Neuronal stem cell (in vitro differentiated cells): ENCODE data around the gene ZNF248.

ENCODE experiments used
- DNase-seq: peaks from one replicate; pipeline ENCODE4 v3.0.0-alpha.2; 2013; ENCODE audit warnings: low spot score
- H2AFZ ChIP-seq: one replicate; pipeline ENCODE4 v1.6.1; 2013; ENCODE audit warnings: mild to moderate bottlenecking, low read length, inconsistent platforms
- H2AK5ac ChIP-seq: 2 replicates; pipeline ENCODE4 v1.6.1; 2013; ENCODE audit warnings: low read depth, mild to moderate bottlenecking, inconsistent platforms, low read length, moderate library complexity, mixed read lengths
- H2BK120ac ChIP-seq: 2 replicates; pipeline ENCODE4 v1.6.1; 2013; ENCODE audit warnings: low read depth, mild to moderate bottlenecking, inconsistent platforms, low read length, moderate library complexity, mixed read lengths
- H2BK12ac ChIP-seq: one replicate; pipeline ENCODE4 v1.6.1; 2013; ENCODE audit warnings: low read length, inconsistent platforms
- H2BK15ac ChIP-seq: 2 replicates; pipeline ENCODE4 v1.6.1; 2013; ENCODE audit warnings: mild to moderate bottlenecking, low read length, inconsistent platforms, mixed read lengths
- H2BK5ac ChIP-seq: one replicate; pipeline ENCODE4 v1.6.1; 2013; ENCODE audit warnings: inconsistent platforms, mild to moderate bottlenecking, low read length, moderate library complexity
- H3K14ac ChIP-seq: one replicate; pipeline ENCODE4 v1.6.1; 2013; ENCODE audit warnings: low read length, inconsistent platforms
- H3K18ac ChIP-seq: 2 replicates; pipeline ENCODE4 v1.6.1; 2013; ENCODE audit warnings: low read length, inconsistent platforms
- H3K23ac ChIP-seq: 2 replicates; pipeline ENCODE4 v1.6.1; 2013; ENCODE audit warnings: low read depth, mild to moderate bottlenecking, mixed read lengths, low read length, inconsistent platforms; ENCODE audit not compliant: poor library complexity
- H3K27ac ChIP-seq: replicated peaks from 3 replicates; pipeline ENCODE4 v1.5.1; 2013; ENCODE audit warnings: low read length, inconsistent platforms
- H3K27me3 ChIP-seq, 3 experiments: 2 replicates each; pipeline ENCODE4 v1.6.1; 2013; ENCODE audit warnings: low read length in 3 of 3, mild to moderate bottlenecking in 2 of 3, inconsistent platforms in 1 of 3, low read depth in 1 of 3, mixed read lengths in 1 of 3, moderate library complexity in 1 of 3; ENCODE audit not compliant: control insufficient read depth in 3 of 3, insufficient read depth in 3 of 3
- H3K36me3 ChIP-seq, 2 donors: replicated peaks in 1 of 2; 2 replicates each; pipeline ENCODE4 v1.6.1; 2013; ENCODE audit warnings: low read length in 2 of 2; ENCODE audit not compliant: control insufficient read depth in 2 of 2, insufficient read depth in 2 of 2
- H3K4ac ChIP-seq: 2 replicates; pipeline ENCODE4 v1.6.1; 2013; ENCODE audit warnings: inconsistent platforms, mild to moderate bottlenecking, low read length, moderate library complexity
- H3K4me1 ChIP-seq, 2 donors: 1 replicate in 1 of 2; 2 replicates in 1 of 2; pipeline ENCODE4 v1.6.1; 2013; ENCODE audit warnings: low read length in 2 of 2, low read depth in 1 of 2; ENCODE audit not compliant: control insufficient read depth in 2 of 2, insufficient read depth in 1 of 2
- H3K4me2 ChIP-seq: one replicate; pipeline ENCODE4 v1.6.1; 2013; ENCODE audit warnings: mild to moderate bottlenecking, low read length, inconsistent platforms; ENCODE audit not compliant: insufficient read depth, poor library complexity, severe bottlenecking
- H3K4me3 ChIP-seq, 2 donors: 2 replicates each; pipeline ENCODE4 v1.5.1; 2013; ENCODE audit warnings: low read length in 2 of 2, mild to moderate bottlenecking in 2 of 2, inconsistent platforms in 1 of 2, moderate library complexity in 1 of 2
- H3K79me1 ChIP-seq: one replicate; pipeline ENCODE4 v1.6.1; 2013; ENCODE audit warnings: low read depth, mild to moderate bottlenecking, inconsistent platforms, low read length, moderate library complexity
- H3K9ac ChIP-seq: one replicate; pipeline ENCODE4 v1.6.1; 2013; ENCODE audit warnings: mild to moderate bottlenecking, low read depth, low read length, inconsistent platforms; ENCODE audit not compliant: poor library complexity
- H3K9me3 ChIP-seq, 2 donors: replicated peaks in 1 of 2; 2 replicates each; pipeline versions ENCODE3 to v1.6.1; 2013; ENCODE audit warnings: low read length in 2 of 2, mild to moderate bottlenecking in 2 of 2, inconsistent platforms in 1 of 2, low read depth in 1 of 2, mixed read lengths in 1 of 2, moderate library complexity in 1 of 2; ENCODE audit not compliant: control insufficient read depth in 2 of 2, insufficient read depth in 1 of 2
- H4K8ac ChIP-seq: one replicate; pipeline ENCODE4 v1.6.1; 2013; ENCODE audit warnings: low read depth, mild to moderate bottlenecking, inconsistent platforms, low read length, moderate library complexity
- H4K91ac ChIP-seq: one replicate; pipeline ENCODE4 v1.6.1; 2013; ENCODE audit warnings: low read length, low read depth, mild to moderate bottlenecking, inconsistent platforms; ENCODE audit not compliant: poor library complexity
- WGBS, 2 donors: extraction: QIAGEN DNeasy Blood & Tissue Kit; methylation state at CpG; one replicate each; pipeline ENCODE4 v1.1.7; 2013; ENCODE audit warnings: missing lambda C conversion rate in 2 of 2, mixed read lengths in 1 of 2; ENCODE audit not compliant: insufficient read length in 2 of 2, insufficient replicate concordance in 1 of 2; ENCODE audit errors: extremely low coverage in 2 of 2; 5-methylcytosine and 5-hydroxymethylcytosine counted together

ZNF248 gene

GRCh38 chr10:37777056-37777455, 80.4 kb downstream of the ZNF248 start:
- Histone ChIP-seq H3K79me1 (no peaks in the 10 kb centered on the region), H2BK120ac (no peak overlapping the region), H3K9ac (no peak overlapping the region), H2AK5ac (no peak overlapping the region), H3K27ac (no peak overlapping the region), H4K8ac (no peak overlapping the region), H2BK12ac (no peak overlapping the region), H2BK15ac (no peak overlapping the region), H3K36me3 (no peaks in the 10 kb centered on the region), H3K4me2 (no peak overlapping the region), H3K18ac (no peak overlapping the region), H3K4me3 (no peak overlapping the region), H3K4me1 (no peaks in the 10 kb centered on the region), H3K23ac (no peak overlapping the region), H2BK5ac (no peak overlapping the region), H3K4ac (no peak overlapping the region), H3K9me3 (peaks cover 0 to 25% of the 10 kb centered on the region in 2 donors), H4K91ac (no peak overlapping the region), H2AFZ (no peak overlapping the region), H3K14ac (no peak overlapping the region), H3K27me3 (peaks cover 0 to 2% (median 0%) of the 10 kb centered on the region in 3 experiments)
- no peak for DNase-seq
- no CpG with 5 or more reads among the region's 6 CpGs for WGBS, 2 donors

- H2BK120ac ChIP-seq = no peak overlapping the region
- no peak overlapping the region for H2BK15ac ChIP-seq
- H3K18ac ChIP-seq = no peak overlapping the region
- no peak overlapping the region for H4K91ac ChIP-seq
- no peaks in the 10 kb centered on the region for H3K4me1 ChIP-seq
- no peak overlapping the region for H3K14ac ChIP-seq
- H2AFZ ChIP-seq = no peak overlapping the region
- no peak overlapping the region for H2BK5ac ChIP-seq
- H3K4me2 ChIP-seq = no peak overlapping the region
- H3K23ac ChIP-seq = no peak overlapping the region
- no peaks in the 10 kb centered on the region for H3K36me3 ChIP-seq
- no peak overlapping the region for H3K9ac ChIP-seq
- H3K27me3 ChIP-seq = no peaks in the 10 kb centered on the region
- no peak overlapping the region for H3K4ac ChIP-seq
- H2AK5ac ChIP-seq = no peak overlapping the region
- H3K27ac ChIP-seq = no peak overlapping the region
- H2BK12ac ChIP-seq = no peak overlapping the region
- peaks cover 0 to 17% of the 10 kb centered on the region in 2 donors for H3K9me3 ChIP-seq
- no peak overlapping the region for H3K4me3 ChIP-seq
- WGBS, 2 donors = no CpG with 5 or more reads among the region's 1 CpG
- no peak overlapping the region for H4K8ac ChIP-seq
- DNase-seq = no peak
- no peaks in the 10 kb centered on the region for H3K79me1 ChIP-seq
Measured at GRCh38 chr10:37775612-37776011, 81.8 kb downstream of the ZNF248 start.

- H2AFZ ChIP-seq = no peak overlapping the region
- no peak overlapping the region for H2AK5ac ChIP-seq
- H3K4ac ChIP-seq = no peak overlapping the region
- H3K14ac ChIP-seq = no peak overlapping the region
- no peaks in the 10 kb centered on the region for H3K79me1 ChIP-seq
- H3K36me3 ChIP-seq = no peaks in the 10 kb centered on the region
- H4K91ac ChIP-seq = no peak overlapping the region
- H3K4me1 ChIP-seq = no peaks in the 10 kb centered on the region
- H3K18ac ChIP-seq = no peak overlapping the region
- no peak overlapping the region for H2BK12ac ChIP-seq
- H3K9ac ChIP-seq = no peak overlapping the region
- no peak overlapping the region for H2BK5ac ChIP-seq
- no peak overlapping the region for H3K4me2 ChIP-seq
- H3K9me3 ChIP-seq = peaks cover 0 to 14% of the 10 kb centered on the region in 2 donors
- WGBS, 2 donors = no CpG with 5 or more reads among the region's 5 CpGs
- H3K27ac ChIP-seq = no peak overlapping the region
- no peak overlapping the region for H2BK120ac ChIP-seq
- H2BK15ac ChIP-seq = no peak overlapping the region
- no peak overlapping the region for H4K8ac ChIP-seq
- DNase-seq = no peak
- H3K27me3 ChIP-seq = no peaks in the 10 kb centered on the region
- no peak overlapping the region for H3K4me3 ChIP-seq
- no peak overlapping the region for H3K23ac ChIP-seq
Measured at GRCh38 chr10:37774351-37774750, 83.1 kb downstream of the ZNF248 start.

GRCh38 chr10:37765216-37765615, 92.2 kb downstream of the ZNF248 start:
- no peaks in the 10 kb centered on the region for H3K36me3 ChIP-seq
- no peaks in the 10 kb centered on the region for H3K79me1 ChIP-seq
- H4K91ac ChIP-seq = no peak overlapping the region
- no peaks in the 10 kb centered on the region for H3K4me1 ChIP-seq
- no peak overlapping the region for H3K9ac ChIP-seq
- H2BK5ac ChIP-seq = no peak overlapping the region
- no peak overlapping the region for H2BK15ac ChIP-seq
- no peak overlapping the region for H3K23ac ChIP-seq
- H3K14ac ChIP-seq = no peak overlapping the region
- no CpG with 5 or more reads among the region's 1 CpG for WGBS, 2 donors
- no peak overlapping the region for H2AK5ac ChIP-seq
- H3K4me3 ChIP-seq = no peak overlapping the region
- H3K18ac ChIP-seq = no peak overlapping the region
- H3K4ac ChIP-seq = no peak overlapping the region
- no peak overlapping the region for H3K4me2 ChIP-seq
- peaks cover 0 to 8% of the 10 kb centered on the region in 2 donors for H3K9me3 ChIP-seq
- H3K27me3 ChIP-seq = no peaks in the 10 kb centered on the region
- H2BK12ac ChIP-seq = no peak overlapping the region
- H4K8ac ChIP-seq = no peak overlapping the region
- no peak overlapping the region for H2AFZ ChIP-seq
- no peak overlapping the region for H3K27ac ChIP-seq
- no peak for DNase-seq
- no peak overlapping the region for H2BK120ac ChIP-seq
